Heart right ventricle (tissue), 16 donors: Measurements from ENCODE around the gene CEBPA. TPM values are rescaled to one million over a fixed set of nuclear protein-coding genes. Genes with fewer than 3 reads are reported as not detected.

Experiments used
- ATAC-seq, 8 donors: fragments of 200-7000 bp; cut with Tn5 transposase; one replicate each; pipeline ENCODE4 v1.9.1; 2020; ENCODE audit warnings: mild to moderate bottlenecking in 8 of 8, moderate library complexity in 8 of 8, moderate number of reproducible peaks in 1 of 8
- DNase-seq, 2 donors: peaks; one replicate each; pipeline ENCODE4 v3.0.0-alpha.2; 2020
- H3K27ac ChIP-seq, 10 donors: fragments of 200-600 bp; sonication (generic) in 2 of 10; one replicate each; pipeline versions ENCODE4 v1.5.0 to v1.8.0; 2020 to 2022; ENCODE audit warnings: mild to moderate bottlenecking in 3 of 10
- H3K27me3 ChIP-seq, 7 donors: fragments of 200-600 bp; one replicate each; pipeline ENCODE4 v1.8.0; 2021 to 2022; ENCODE audit warnings: mild to moderate bottlenecking in 2 of 7
- H3K36me3 ChIP-seq, 9 donors: fragments of 200-600 bp; sonication (generic) in 1 of 9; one replicate each; pipeline versions ENCODE4 v1.5.0 to v1.8.0; 2020 to 2022; ENCODE audit warnings: mild to moderate bottlenecking in 2 of 9
- H3K4me1 ChIP-seq, 9 donors: fragments of 200-600 bp; sonication (generic) in 1 of 9; one replicate each; pipeline versions ENCODE4 v1.5.0 to v1.8.0; 2020 to 2022; ENCODE audit warnings: mild to moderate bottlenecking in 4 of 9
- H3K4me3 ChIP-seq, 10 donors: fragments of 200-600 bp; sonication (generic) in 2 of 10; one replicate each; pipeline versions ENCODE4 v1.5.0 to v1.8.0; 2020 to 2022; ENCODE audit warnings: mild to moderate bottlenecking in 7 of 10, moderate library complexity in 2 of 10
- H3K9me3 ChIP-seq, 11 donors: fragments of 200-600 bp in 10 of 11; sonication (generic) in 2 of 11; one replicate each; pipeline versions ENCODE4 v1.5.0 to v1.8.0; 2013 to 2022; ENCODE audit warnings: mild to moderate bottlenecking in 2 of 11, control low read depth in 1 of 11, moderate library complexity in 1 of 11
- CTCF ChIP-seq, 9 donors: fragments of 200-600 bp; sonication (generic) in 2 of 9; IDR thresholded peaks; one replicate each; pipeline versions ENCODE4 v1.5.0 to v1.8.0; 2021 to 2022; ENCODE audit warnings: antibody characterized with exemption in 9 of 9, mild to moderate bottlenecking in 5 of 9, moderate library complexity in 1 of 9
- WGBS, 2 donors: extraction: QIAGEN DNeasy Blood & Tissue Kit; methylation state at CpG; one replicate each; pipeline ENCODE4 v1.1.7; 2013; ENCODE audit warnings: inconsistent platforms in 1 of 2; 5-methylcytosine and 5-hydroxymethylcytosine counted together
- intact Hi-C, 10 donors: fragments of 100-400 bp; cut with DNase I; formaldehyde crosslinking; loops; one replicate each; pipeline versions ENCODE4 v1.11.1 to v1.14.2; 2022
- polyA plus RNA-seq, 2 donors: library from polyadenylated mRNA; stranded (reverse); fragments of 200-250 nt; gene quantifications; one replicate each; pipeline ENCODE4 v1.2.3, GENCODE V29; 2013
- total RNA-seq, 10 donors: library from RNA; stranded (reverse); fragmentation: NEBNext Ultra II Directional in 3 of 10; extraction: Animal tissue kit (Norgen Biotek cat#: 25700) in 3 of 10; gene quantifications; one replicate each; pipeline versions ENCODE4 v1.2.1 to v1.2.4, GENCODE V29; 2021 to 2023
- donor health status: Arrhythmogenic right ventricular cardiomyopathy.
- donor health status: ischemic (EF 13 %, LVEDD 7.1; RV severe dilation, severe dysfunction).
- donor health status: healthy with polysubstance abuse.
- donor health status: DM: no; HTN: yes; CAD: no.
- donor health status: DM: no; HTN: no; CAD: no.
- donor health status: ischemic (EF 25% LVEDD 6.9; RV normal size, moderate dysfunction).
- donor health status: ischemic (EF 25% LVEDD 5.7; RV mildly dilated, moderate dysfunction).
- donor health status: healthy.
- donor health status: DM: yes; HTN: yes; CAD: no.
- donor health status: Ischemic cardiomyopathy.
- donor health status: ischemic (EF 35%, LVEDD 5.7; RV mildly dilated, moderate dysfunction).
- donor health status: nonischemic (EF 11% LVEDD 7.7; RV severe dilation, severe dysfunction).
- donor health status: DM: yes; HTN: yes; CAD: no.
- donor health status: PGD.
- donor health status: ischemic (EF 29% LVEDD 5.4; RV normal size, mild dysfunction).
- donor health status: nonischemic (EF 23%, LVEDD 6.1; RV moderate dilation, normal function).

The CEBPA gene
- total and polyA plus RNA-seq, 12 donors = 0.71 to 7.7 (median 3.5) TPM

GRCh38 chr19:33269016-33269415, 33.3 kb downstream of the CEBPA start:
- ATAC-seq (no peak), DNase-seq (no peak)
- peaks cover 0 to 33% (median 6%) of the 10 kb centered on the region in 7 donors for H3K27me3 ChIP-seq
- peak overlapping the region in 1 of 10 donors; percentile 27 for H3K4me3 ChIP-seq
- TF ChIP-seq CTCF (IDR thresholded peaks at IDR 0.05) = no peak
- H3K9me3 ChIP-seq = no peaks in the 10 kb centered on the region
- H3K27ac ChIP-seq = peak overlapping the region in 1 of 10 donors; percentile 87
- H3K4me1 ChIP-seq = peaks cover 0 to 36% (median 6%) of the 10 kb centered on the region in 9 donors
- no peaks in the 10 kb centered on the region for H3K36me3 ChIP-seq
- intact Hi-C loops = no loop called here
- 85 to 86% methylated on average over 10 of the region's 10 CpGs for WGBS, 2 donors

- 70 to 73% methylated on average over 21 to 22 of the region's 22 CpGs for WGBS, 2 donors
- Histone ChIP-seq H3K9me3 (no peaks in the 10 kb centered on the region), H3K4me1 (peaks cover 0 to 29% (median under 1%) of the 10 kb centered on the region in 9 donors), H3K27me3 (peaks cover 0 to 33% (median 6%) of the 10 kb centered on the region in 7 donors), H3K4me3 (peak overlapping the region in 1 of 10 donors; percentile 27), H3K36me3 (no peaks in the 10 kb centered on the region), H3K27ac (peak overlapping the region in 1 of 10 donors; percentile 87)
- DNase-seq (no peak), ATAC-seq (peak in 5 of 8 donors; percentile 28 to 57 (median 41))
- TF ChIP-seq CTCF (IDR thresholded peaks at IDR 0.05) = no peak
- intact Hi-C loops = no loop called here
These were observed 34.0 kb downstream of the CEBPA start for GRCh38 chr19:33268162-33268991.

GRCh38 chr19:33267706-33268105, 34.6 kb downstream of the CEBPA start:
- 68 to 70% methylated on average over 14 of the region's 14 CpGs for WGBS, 2 donors
- Histone ChIP-seq H3K27ac (peak overlapping the region in 1 of 10 donors; percentile 87), H3K9me3 (no peaks in the 10 kb centered on the region), H3K27me3 (peaks cover 0 to 29% (median 6%) of the 10 kb centered on the region in 7 donors), H3K4me1 (peaks cover 0 to 25% (median 0%) of the 10 kb centered on the region in 9 donors), H3K36me3 (no peaks in the 10 kb centered on the region), H3K4me3 (no peak overlapping the region)
- no peak for TF ChIP-seq CTCF (IDR thresholded peaks at IDR 0.05)
- DNase-seq (no peak), ATAC-seq (peak in 1 of 8 donors; percentile 37)
- intact Hi-C loops = no loop called here

- intact Hi-C loops = no loop called here
- Histone ChIP-seq H3K4me3 (no peak overlapping the region), H3K27ac (peak overlapping the region in 1 of 10 donors; percentile 87), H3K36me3 (no peaks in the 10 kb centered on the region), H3K4me1 (peaks cover 0 to 25% (median 0%) of the 10 kb centered on the region in 9 donors), H3K9me3 (no peaks in the 10 kb centered on the region), H3K27me3 (peaks cover 0 to 29% (median 6%) of the 10 kb centered on the region in 7 donors)
- TF ChIP-seq CTCF (IDR thresholded peaks at IDR 0.05) = no peak
- DNase-seq (no peak), ATAC-seq (no peak)
- 73 to 79% methylated on average over 20 of the region's 20 CpGs for WGBS, 2 donors
These were observed 35.3 kb downstream of the CEBPA start for GRCh38 chr19:33266974-33267484.
